T-cell (primary cell): Measurements from ENCODE around the gene DLGAP1. TPM values are rescaled to one million over a fixed set of nuclear protein-coding genes. Genes with fewer than 3 reads are reported as not detected.

Source experiments
- ATAC-seq, 4 experiments: fragments of 200-7000 bp in 3 of 4; fragments of 150-1000 bp in 1 of 4; cut with Tn5 transposase; replicated peaks in 1 of 4; 1 replicate in 3 of 4; 2 replicates in 1 of 4; pipeline ENCODE4 v1.10.0; 2021; ENCODE audit warnings: moderate library complexity in 3 of 4, mild to moderate bottlenecking in 2 of 4, moderate number of reproducible peaks in 1 of 4
- CTCF ChIA-PET, 2 donors: fragments of 300-600 bp; sonication (Branson Sonifier 250); formaldehyde crosslinking; loops; one replicate each; lab custom pipeline; 2022; ENCODE audit warnings: antibody characterized with exemption in 2 of 2; lab: Charles Lee
- POLR2A ChIA-PET, 2 donors: fragments of 300-600 bp; sonication (Branson Sonifier 250); formaldehyde crosslinking; loops; one replicate each; lab custom pipeline; 2022; ENCODE audit warnings: antibody characterized with exemption in 2 of 2; lab: Charles Lee
- DNase-seq, 35 experiments: peaks; one replicate each; pipeline versions ENCODE4 v3.0.0 to v3.0.0-alpha.2; 2013 to 2023
- H3K27ac ChIP-seq: one replicate; pipeline ENCODE4 v1.5.1; 2013; ENCODE audit warnings: low read length
- H3K27me3 ChIP-seq, 2 experiments: replicated peaks in 1 of 2; 1 replicate in 1 of 2; 2 replicates in 1 of 2; pipeline versions ENCODE4 v1.6.1 to v1.7.0; 2013; ENCODE audit warnings: low read length in 1 of 2, mixed read lengths in 1 of 2; ENCODE audit not compliant: control insufficient read depth in 2 of 2, insufficient read depth in 2 of 2; ENCODE audit errors: extremely low read depth in 1 of 2
- H3K36me3 ChIP-seq, 2 donors: 1 replicate in 1 of 2; 2 replicates in 1 of 2; pipeline versions ENCODE4 v1.6.1 to v1.7.0; 2013; ENCODE audit warnings: low read length in 1 of 2; ENCODE audit not compliant: control insufficient read depth in 2 of 2, insufficient read depth in 1 of 2; ENCODE audit errors: extremely low read depth in 1 of 2
- H3K4me1 ChIP-seq, 2 experiments: 1 replicate in 1 of 2; 2 replicates in 1 of 2; pipeline versions ENCODE4 v1.6.1 to v1.7.0; 2013; ENCODE audit warnings: low read length in 2 of 2, mixed read lengths in 1 of 2; ENCODE audit not compliant: insufficient read depth in 2 of 2, control insufficient read depth in 1 of 2; ENCODE audit errors: extremely low read depth in 1 of 2
- H3K4me3 ChIP-seq, 2 donors: 1 replicate in 1 of 2; 2 replicates in 1 of 2; pipeline versions ENCODE4 v1.5.1 to v1.7.0; 2013; ENCODE audit warnings: mild to moderate bottlenecking in 2 of 2, low read length in 1 of 2, moderate library complexity in 1 of 2; ENCODE audit not compliant: control insufficient read depth in 1 of 2; ENCODE audit errors: extremely low read depth in 1 of 2
- H3K9me3 ChIP-seq: 2 replicates; pipeline ENCODE4 v1.7.0; 2013
- H3K27ac Mint-ChIP-seq, 2 donors: one replicate each; pipeline ENCODE4 v1.8.0; 2020 to 2021; ENCODE audit warnings: mild to moderate bottlenecking in 2 of 2, mixed read lengths in 2 of 2
- H3K27me3 Mint-ChIP-seq, 2 donors: one replicate each; pipeline ENCODE4 v1.8.0; 2021 to 2022; ENCODE audit warnings: mixed read lengths in 2 of 2
- H3K36me3 Mint-ChIP-seq: one replicate; pipeline ENCODE4 v1.8.0; 2021; ENCODE audit warnings: mixed read lengths
- H3K4me1 Mint-ChIP-seq, 3 donors: one replicate each; pipeline ENCODE4 v1.8.0; 2020 to 2022; ENCODE audit warnings: mixed read lengths in 3 of 3, mild to moderate bottlenecking in 1 of 3
- H3K4me3 Mint-ChIP-seq, 3 donors: one replicate each; pipeline ENCODE4 v1.8.0; 2020 to 2022; ENCODE audit warnings: mild to moderate bottlenecking in 3 of 3, mixed read lengths in 3 of 3, moderate library complexity in 3 of 3
- H3K9me3 Mint-ChIP-seq, 3 donors: one replicate each; pipeline ENCODE4 v1.8.0; 2020 to 2022; ENCODE audit warnings: mixed read lengths in 3 of 3
- WGBS: methylation state at CpG from one replicate; pipeline ENCODE4 v1.1.5; 2013; ENCODE audit warnings: missing lambda C conversion rate; ENCODE audit not compliant: insufficient coverage; 5-methylcytosine and 5-hydroxymethylcytosine counted together
- total RNA-seq, 35 experiments: library from RNA in 6 of 35; stranded (reverse) in 6 of 35; fragments of 120-200 nt in 1 of 35; gene quantifications; one replicate each; pipeline versions ENCODE4 v1.2.1 to v1.2.4 and lab custom pipeline; 2013 to 2026

DLGAP1 gene
- total RNA-seq, 5 donors from 2014 or later (not counting 1 experiment from before 2014, with no cell fraction given), result 0.25 to 1.8 (median 0.26) TPM

- Mint-ChIP-seq H3K27ac (no peak overlapping the region), H3K4me3 (peak overlapping the region; percentile 44 to 58 (median 56)), H3K9me3 (peaks cover 0 to 4% (median 0%) of the 10 kb centered on the region in 3 donors), H3K27me3 (no peaks in the 10 kb centered on the region), H3K36me3 (no peaks in the 10 kb centered on the region), H3K4me1 (peaks cover 14 to 16% (median 15%) of the 10 kb centered on the region in 3 donors)
- Histone ChIP-seq H3K27me3 (no peaks in the 10 kb centered on the region), H3K4me3 (no peak overlapping the region), H3K27ac (no peak overlapping the region), H3K4me1 (peaks cover 0 to 16% of the 10 kb centered on the region in 2 experiments), H3K36me3 (no peaks in the 10 kb centered on the region), H3K9me3 (no peaks in the 10 kb centered on the region)
- CTCF ChIA-PET, result interaction anchor here (0.6 to 2.2 kb wide), 10 partner anchors 19 to 1776 kb away, joined by 3 to 13 read pairs (median 4); no protein-coding TSS in a partner anchor
- POLR2A ChIA-PET, result interaction anchor here in 1 of 2 donors (0.9 kb wide), 1 partner anchor 69 kb away, joined by 3 read pairs; no protein-coding TSS in a partner anchor
- ATAC-seq (no peak), DNase-seq (peak in 1 of 35 experiments; percentile 4)
- 54% methylated on average over 10 of the region's 13 CpGs for WGBS
Observed at GRCh38 chr18:3526421-3527354, 928.4 kb downstream of the DLGAP1 start.

GRCh38 chr18:3525870-3526420 lies 929.2 kb downstream of the DLGAP1 start:
- Histone ChIP-seq H3K36me3 (no peaks in the 10 kb centered on the region), H3K27ac (no peak overlapping the region), H3K27me3 (no peaks in the 10 kb centered on the region), H3K9me3 (no peaks in the 10 kb centered on the region), H3K4me1 (peaks cover 0 to 16% of the 10 kb centered on the region in 2 experiments), H3K4me3 (no peak overlapping the region)
- CTCF ChIA-PET, result interaction anchor here in 1 of 2 donors (0.7 to 2.2 kb wide), 7 partner anchors 29 to 71 kb away, joined by 3 to 7 read pairs (median 4); no protein-coding TSS in a partner anchor
- ATAC-seq (peak; percentile 61 to 84 (median 68)), DNase-seq (peak in 34 of 35 experiments; percentile 3 to 68 (median 22))
- Mint-ChIP-seq H3K9me3 (peaks cover 0 to 4% (median 0%) of the 10 kb centered on the region in 3 donors), H3K27ac (peak overlapping the region in 1 of 2 donors; percentile 4), H3K4me3 (peak overlapping the region; percentile 44 to 58 (median 56)), H3K4me1 (peaks cover 14 to 16% (median 15%) of the 10 kb centered on the region in 3 donors), H3K27me3 (no peaks in the 10 kb centered on the region), H3K36me3 (no peaks in the 10 kb centered on the region)
- POLR2A ChIA-PET, result interaction anchor here in 1 of 2 donors (0.9 kb wide), 1 partner anchor 68 kb away, joined by 3 read pairs; no protein-coding TSS in a partner anchor
- 29% methylated on average over 5 of the region's 10 CpGs for WGBS

GRCh38 chr18:3524706-3525105 lies 930.4 kb downstream of the DLGAP1 start:
- POLR2A ChIA-PET, result interaction anchor here in 1 of 2 donors (0.5 to 0.6 kb wide), 2 partner anchors 26 to 114 kb away, joined by 4 to 9 read pairs; no protein-coding TSS in a partner anchor
- Histone ChIP-seq H3K27ac (no peak overlapping the region), H3K27me3 (no peaks in the 10 kb centered on the region), H3K4me3 (no peak overlapping the region), H3K4me1 (peaks cover 0 to 16% of the 10 kb centered on the region in 2 experiments), H3K9me3 (no peaks in the 10 kb centered on the region), H3K36me3 (no peaks in the 10 kb centered on the region)
- Mint-ChIP-seq H3K27ac (no peak overlapping the region), H3K36me3 (no peaks in the 10 kb centered on the region), H3K4me3 (no peak overlapping the region), H3K9me3 (peaks cover 0 to 4% (median 0%) of the 10 kb centered on the region in 3 donors), H3K27me3 (no peaks in the 10 kb centered on the region), H3K4me1 (peaks cover 14 to 16% (median 15%) of the 10 kb centered on the region in 3 donors)
- CTCF ChIA-PET, result interaction anchor here (0.6 to 1.5 kb wide), 5 partner anchors 37 to 373 kb away, joined by 3 to 4 read pairs (median 4); no protein-coding TSS in a partner anchor
- ATAC-seq (no peak), DNase-seq (no peak)
- WGBS, result 100% methylated on average over 2 of the region's 5 CpGs

DNA sequence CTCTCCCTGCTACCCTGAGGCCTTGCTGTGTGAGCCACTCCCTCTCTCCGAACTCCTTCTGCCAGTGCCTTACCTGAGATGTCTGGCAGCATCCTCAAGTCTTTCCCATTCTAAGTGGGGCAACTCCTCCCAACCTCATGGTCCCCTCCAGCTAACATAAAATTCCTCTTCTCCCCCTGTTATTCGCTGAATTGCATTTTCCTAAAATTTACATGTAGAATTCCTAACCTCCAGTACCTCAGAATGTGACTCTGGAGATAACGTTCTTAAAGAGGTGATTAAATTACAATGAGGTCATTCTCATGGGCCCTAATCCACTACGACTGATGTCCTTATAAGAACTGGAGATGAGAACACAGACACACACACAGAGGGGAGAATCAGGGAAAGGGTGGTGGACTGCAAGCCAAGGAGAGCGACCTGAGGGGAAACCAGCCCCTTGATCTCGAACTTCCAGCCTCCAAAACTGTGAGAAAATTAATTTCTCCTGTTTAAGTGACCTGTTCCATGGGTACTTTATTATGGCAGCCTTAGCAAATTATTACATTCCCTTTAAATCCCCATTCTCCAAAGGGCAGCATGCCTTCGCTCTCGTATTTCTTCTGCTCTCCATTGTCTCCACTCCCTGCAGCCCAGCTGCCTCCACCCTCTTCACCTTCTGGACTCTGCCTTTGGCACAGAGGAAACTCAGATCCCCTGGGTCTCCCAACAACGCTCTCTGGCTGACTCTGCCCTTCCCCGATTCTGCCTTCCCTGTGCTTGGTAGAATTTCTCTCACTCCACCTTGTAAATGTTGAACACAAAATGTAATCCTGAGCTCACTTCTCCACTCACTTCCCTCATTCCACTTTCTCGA lies 934.6 kb downstream of the DLGAP1 start:
- no peak for DNase-seq
- H3K27me3 Mint-ChIP-seq, result no peaks in the 10 kb centered on the region
- WGBS, result 85% methylated on average over 4 of the region's 11 CpGs
- no peak overlapping the region for H3K4me3 Mint-ChIP-seq
- no peaks in the 10 kb centered on the region for H3K9me3 ChIP-seq
- H3K27ac ChIP-seq, result no peak overlapping the region
- ChIA-PET CTCF (interaction anchor here in 1 of 2 donors (0.6 kb wide), 1 partner anchor 40 kb away, joined by 4 read pairs; no protein-coding TSS in a partner anchor), POLR2A (no interaction called here)
- H3K4me1 ChIP-seq, result peaks cover 0 to 1% of the 10 kb centered on the region in 2 experiments
- no peaks in the 10 kb centered on the region for H3K27me3 ChIP-seq
- no peak overlapping the region for H3K27ac Mint-ChIP-seq
- H3K36me3 ChIP-seq, result no peaks in the 10 kb centered on the region
- no peak overlapping the region for H3K4me3 ChIP-seq
- no peaks in the 10 kb centered on the region for H3K36me3 Mint-ChIP-seq
- H3K9me3 Mint-ChIP-seq, result peaks cover 0 to 4% (median 0%) of the 10 kb centered on the region in 3 donors
- no peak for ATAC-seq
- peaks cover 0 to under 1% (median 0%) of the 10 kb centered on the region in 3 donors for H3K4me1 Mint-ChIP-seq

GRCh38 chr18:3514312-3515216 lies 940.5 kb downstream of the DLGAP1 start:
- no peak overlapping the region for H3K4me3 ChIP-seq
- no peak for DNase-seq
- ChIA-PET POLR2A (no interaction called here), CTCF (no interaction called here)
- no peaks in the 10 kb centered on the region for H3K36me3 ChIP-seq
- Mint-ChIP-seq H3K4me1 (peaks cover 0 to 14% (median 10%) of the 10 kb centered on the region in 3 donors), H3K27ac (no peak overlapping the region), H3K4me3 (no peak overlapping the region), H3K27me3 (no peaks in the 10 kb centered on the region), H3K9me3 (no peaks in the 10 kb centered on the region), H3K36me3 (no peaks in the 10 kb centered on the region)
- 77% methylated on average over 9 of the region's 15 CpGs for WGBS
- no peaks in the 10 kb centered on the region for H3K27me3 ChIP-seq
- no peaks in the 10 kb centered on the region for H3K9me3 ChIP-seq
- ATAC-seq, result no peak
- H3K4me1 ChIP-seq, result peaks cover 0 to 5% of the 10 kb centered on the region in 2 experiments
- H3K27ac ChIP-seq, result no peak overlapping the region
